ENCODE measurements around the gene CCDC188. TPM values are rescaled to one million over a fixed set of nuclear protein-coding genes. Genes with fewer than 3 reads are reported as not detected.
A peak's percentile ranks its signal among the peaks of the same experiment; 100 is the strongest.

The CCDC188 gene
- total RNA-seq, 1 experiment from 2014 or later: not detected

DNA sequence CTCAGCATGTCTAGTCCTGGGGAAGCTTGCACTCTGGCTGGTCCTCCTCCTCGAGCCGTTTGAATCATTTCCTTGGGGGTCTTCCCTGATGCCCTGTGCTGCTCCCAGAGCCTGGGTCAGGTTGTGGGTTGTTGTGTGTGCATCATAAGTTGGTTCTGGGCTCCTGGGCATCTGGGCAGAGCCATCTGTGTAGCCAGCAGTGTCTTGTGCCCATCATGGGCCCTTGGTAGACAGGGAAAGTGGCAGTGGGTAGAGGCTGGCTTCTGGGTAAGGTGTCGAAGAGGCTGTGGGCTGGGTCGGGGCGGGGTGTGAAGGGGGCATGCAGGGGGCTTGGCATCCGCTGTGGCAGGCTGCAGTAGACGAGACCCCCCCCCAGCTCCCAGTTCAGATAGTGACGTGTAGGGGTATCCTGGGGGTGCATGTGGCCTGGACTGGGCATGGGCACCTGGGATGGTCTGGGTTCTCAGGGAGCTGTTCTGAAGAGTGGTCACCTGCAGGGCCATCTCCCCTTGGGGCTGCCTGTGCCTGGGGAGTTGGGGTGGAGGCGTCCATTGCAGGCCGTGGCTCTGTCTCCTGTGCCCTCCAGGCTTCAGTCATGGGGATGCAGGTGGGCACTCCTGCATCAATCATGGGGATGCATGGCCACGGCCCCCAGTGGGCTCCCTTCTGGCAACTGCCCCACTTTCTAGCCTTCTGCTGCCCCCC is 26.6 kb downstream of the CCDC188 start (continued):
- TF ChIP-seq, protein P1, sequence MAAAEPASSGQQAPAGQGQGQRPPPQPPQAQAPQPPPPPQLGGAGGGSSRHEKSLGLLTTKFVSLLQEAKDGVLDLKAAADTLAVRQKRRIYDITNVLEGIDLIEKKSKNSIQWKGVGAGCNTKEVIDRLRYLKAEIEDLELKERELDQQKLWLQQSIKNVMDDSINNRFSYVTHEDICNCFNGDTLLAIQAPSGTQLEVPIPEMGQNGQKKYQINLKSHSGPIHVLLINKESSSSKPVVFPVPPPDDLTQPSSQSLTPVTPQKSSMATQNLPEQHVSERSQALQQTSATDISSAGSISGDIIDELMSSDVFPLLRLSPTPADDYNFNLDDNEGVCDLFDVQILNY (CRISPR knock-in tag; IDR thresholded peaks at IDR 0.05): no peak
- TF ChIP-seq GRHL2 (CRISPR knock-in tag; IDR thresholded peaks at IDR 0.05; ENCODE audit: insufficient replicate concordance, severe bottlenecking): no peak
- TF ChIP-seq, protein P2, sequence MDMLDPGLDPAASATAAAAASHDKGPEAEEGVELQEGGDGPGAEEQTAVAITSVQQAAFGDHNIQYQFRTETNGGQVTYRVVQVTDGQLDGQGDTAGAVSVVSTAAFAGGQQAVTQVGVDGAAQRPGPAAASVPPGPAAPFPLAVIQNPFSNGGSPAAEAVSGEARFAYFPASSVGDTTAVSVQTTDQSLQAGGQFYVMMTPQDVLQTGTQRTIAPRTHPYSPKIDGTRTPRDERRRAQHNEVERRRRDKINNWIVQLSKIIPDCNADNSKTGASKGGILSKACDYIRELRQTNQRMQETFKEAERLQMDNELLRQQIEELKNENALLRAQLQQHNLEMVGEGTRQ (CRISPR knock-in tag; IDR thresholded peaks at IDR 0.05): no peak

DNA sequence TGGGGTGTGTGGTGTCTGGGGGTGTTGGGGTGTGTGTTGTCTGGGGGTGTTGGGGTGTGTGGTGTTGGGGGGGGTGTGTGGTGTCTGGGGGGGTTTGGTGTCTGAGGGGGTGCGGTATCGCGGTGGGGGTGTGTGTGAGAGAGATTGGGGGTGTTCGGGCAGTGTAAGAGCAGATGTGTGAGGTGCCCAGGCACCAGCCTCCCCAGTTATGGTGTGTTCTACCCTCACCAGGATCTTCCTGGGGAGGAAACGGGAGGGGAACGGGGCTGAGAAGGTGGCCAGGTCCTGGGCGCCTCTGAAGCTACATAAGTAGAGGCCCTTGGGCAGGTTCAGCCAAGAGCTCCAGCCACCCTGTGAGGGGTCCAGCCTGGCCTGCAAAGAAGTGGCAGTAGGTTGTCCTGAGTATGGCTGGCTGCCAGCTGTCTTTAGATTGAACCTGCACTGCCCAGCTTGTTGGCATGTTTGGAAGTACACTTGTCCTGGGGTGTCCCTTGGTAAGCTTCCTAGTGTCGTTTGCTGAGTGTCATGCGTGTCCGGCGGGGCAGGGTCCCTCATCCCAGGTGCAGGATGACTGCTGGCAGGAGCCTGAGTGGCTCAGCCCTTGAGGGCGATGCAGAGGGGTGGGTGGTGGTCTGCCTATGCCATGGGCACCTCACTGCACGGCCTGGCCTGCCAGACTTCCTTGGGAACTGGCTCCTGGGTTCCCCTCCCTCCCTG is 27.3 kb downstream of the CCDC188 start:
- Mint-ChIP-seq H3K4me3 (no peak overlapping the region), H3K27ac (no peak overlapping the region), H3K27me3 (ENCODE audit: low read depth) (no peaks in the 10 kb centered on the region), H3K9me3 (no peaks in the 10 kb centered on the region), H3K36me3 (peaks cover 73% of the 10 kb centered on the region), H3K4me1 (peaks cover 12% of the 10 kb centered on the region)
- CTCF ChIA-PET: no interaction called here
- TF ChIP-seq ETV6 (CRISPR knock-in tag; IDR thresholded peaks at IDR 0.05) (no peak), ZNF138 (CRISPR knock-in tag; conservative IDR thresholded peaks at IDR 0.05) (no peak), SP1 (CRISPR knock-in tag; conservative IDR thresholded peaks at IDR 0.05) (no peak), NR1H2 (CRISPR knock-in tag; IDR thresholded peaks at IDR 0.05) (no peak), GABPB1 (CRISPR knock-in tag; IDR thresholded peaks at IDR 0.05) (no peak), CBFB (CRISPR knock-in tag; IDR thresholded peaks at IDR 0.05; ENCODE audit: low read depth) (no peak), TEAD4 (CRISPR knock-in tag; IDR thresholded peaks at IDR 0.05) (no peak), TEAD1 (CRISPR knock-in tag; IDR thresholded peaks at IDR 0.05) (no peak), ZNF219 (CRISPR knock-in tag; IDR thresholded peaks at IDR 0.05; ENCODE audit: borderline replicate concordance) (no peak), JAZF1 (CRISPR knock-in tag; IDR thresholded peaks at IDR 0.05) (no peak), MYBL2 (CRISPR knock-in tag; IDR thresholded peaks at IDR 0.05) (no peak)
- TF ChIP-seq, protein P3, sequence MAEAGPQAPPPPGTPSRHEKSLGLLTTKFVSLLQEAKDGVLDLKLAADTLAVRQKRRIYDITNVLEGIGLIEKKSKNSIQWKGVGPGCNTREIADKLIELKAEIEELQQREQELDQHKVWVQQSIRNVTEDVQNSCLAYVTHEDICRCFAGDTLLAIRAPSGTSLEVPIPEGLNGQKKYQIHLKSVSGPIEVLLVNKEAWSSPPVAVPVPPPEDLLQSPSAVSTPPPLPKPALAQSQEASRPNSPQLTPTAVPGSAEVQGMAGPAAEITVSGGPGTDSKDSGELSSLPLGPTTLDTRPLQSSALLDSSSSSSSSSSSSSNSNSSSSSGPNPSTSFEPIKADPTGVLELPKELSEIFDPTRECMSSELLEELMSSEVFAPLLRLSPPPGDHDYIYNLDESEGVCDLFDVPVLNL (CRISPR knock-in tag; IDR thresholded peaks at IDR 0.05; ENCODE audit: borderline replicate concordance, low read depth): no peak
- TF ChIP-seq, protein P4, sequence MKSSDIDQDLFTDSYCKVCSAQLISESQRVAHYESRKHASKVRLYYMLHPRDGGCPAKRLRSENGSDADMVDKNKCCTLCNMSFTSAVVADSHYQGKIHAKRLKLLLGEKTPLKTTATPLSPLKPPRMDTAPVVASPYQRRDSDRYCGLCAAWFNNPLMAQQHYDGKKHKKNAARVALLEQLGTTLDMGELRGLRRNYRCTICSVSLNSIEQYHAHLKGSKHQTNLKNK (CRISPR knock-in tag; IDR thresholded peaks at IDR 0.05): no peak
- POLR2A ChIA-PET: no interaction called here
- no peak for ATAC-seq
- DNase-seq (ENCODE audit: low spot score): no peak

GRCh38 chr22:20121856-20122415 is 28.9 kb downstream of the CCDC188 start:
- Mint-ChIP-seq H3K9me3 (no peaks in the 10 kb centered on the region), H3K36me3 (peaks cover 64% of the 10 kb centered on the region), H3K4me3 (no peak overlapping the region), H3K4me1 (peaks cover 13% of the 10 kb centered on the region), H3K27ac (peak overlapping the region; percentile 32; the same call in 1 of the 2 replicates), H3K27me3 (ENCODE audit: low read depth) (no peaks in the 10 kb centered on the region)
- ChIA-PET POLR2A (interaction anchor here (0.6 kb wide), 1 partner anchor 9 kb away, joined by 3 read pairs; no protein-coding TSS in a partner anchor), CTCF (no interaction called here)
- DNase-seq (ENCODE audit: low spot score) (no peak), ATAC-seq (no peak)
- TF ChIP-seq, protein P5, sequence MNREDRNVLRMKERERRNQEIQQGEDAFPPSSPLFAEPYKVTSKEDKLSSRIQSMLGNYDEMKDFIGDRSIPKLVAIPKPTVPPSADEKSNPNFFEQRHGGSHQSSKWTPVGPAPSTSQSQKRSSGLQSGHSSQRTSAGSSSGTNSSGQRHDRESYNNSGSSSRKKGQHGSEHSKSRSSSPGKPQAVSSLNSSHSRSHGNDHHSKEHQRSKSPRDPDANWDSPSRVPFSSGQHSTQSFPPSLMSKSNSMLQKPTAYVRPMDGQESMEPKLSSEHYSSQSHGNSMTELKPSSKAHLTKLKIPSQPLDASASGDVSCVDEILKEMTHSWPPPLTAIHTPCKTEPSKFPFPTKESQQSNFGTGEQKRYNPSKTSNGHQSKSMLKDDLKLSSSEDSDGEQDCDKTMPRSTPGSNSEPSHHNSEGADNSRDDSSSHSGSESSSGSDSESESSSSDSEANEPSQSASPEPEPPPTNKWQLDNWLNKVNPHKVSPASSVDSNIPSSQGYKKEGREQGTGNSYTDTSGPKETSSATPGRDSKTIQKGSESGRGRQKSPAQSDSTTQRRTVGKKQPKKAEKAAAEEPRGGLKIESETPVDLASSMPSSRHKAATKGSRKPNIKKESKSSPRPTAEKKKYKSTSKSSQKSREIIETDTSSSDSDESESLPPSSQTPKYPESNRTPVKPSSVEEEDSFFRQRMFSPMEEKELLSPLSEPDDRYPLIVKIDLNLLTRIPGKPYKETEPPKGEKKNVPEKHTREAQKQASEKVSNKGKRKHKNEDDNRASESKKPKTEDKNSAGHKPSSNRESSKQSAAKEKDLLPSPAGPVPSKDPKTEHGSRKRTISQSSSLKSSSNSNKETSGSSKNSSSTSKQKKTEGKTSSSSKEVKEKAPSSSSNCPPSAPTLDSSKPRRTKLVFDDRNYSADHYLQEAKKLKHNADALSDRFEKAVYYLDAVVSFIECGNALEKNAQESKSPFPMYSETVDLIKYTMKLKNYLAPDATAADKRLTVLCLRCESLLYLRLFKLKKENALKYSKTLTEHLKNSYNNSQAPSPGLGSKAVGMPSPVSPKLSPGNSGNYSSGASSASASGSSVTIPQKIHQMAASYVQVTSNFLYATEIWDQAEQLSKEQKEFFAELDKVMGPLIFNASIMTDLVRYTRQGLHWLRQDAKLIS (CRISPR knock-in tag; IDR thresholded peaks at IDR 0.05; ENCODE audit: borderline replicate concordance): no peak
- TF ChIP-seq, protein P6, sequence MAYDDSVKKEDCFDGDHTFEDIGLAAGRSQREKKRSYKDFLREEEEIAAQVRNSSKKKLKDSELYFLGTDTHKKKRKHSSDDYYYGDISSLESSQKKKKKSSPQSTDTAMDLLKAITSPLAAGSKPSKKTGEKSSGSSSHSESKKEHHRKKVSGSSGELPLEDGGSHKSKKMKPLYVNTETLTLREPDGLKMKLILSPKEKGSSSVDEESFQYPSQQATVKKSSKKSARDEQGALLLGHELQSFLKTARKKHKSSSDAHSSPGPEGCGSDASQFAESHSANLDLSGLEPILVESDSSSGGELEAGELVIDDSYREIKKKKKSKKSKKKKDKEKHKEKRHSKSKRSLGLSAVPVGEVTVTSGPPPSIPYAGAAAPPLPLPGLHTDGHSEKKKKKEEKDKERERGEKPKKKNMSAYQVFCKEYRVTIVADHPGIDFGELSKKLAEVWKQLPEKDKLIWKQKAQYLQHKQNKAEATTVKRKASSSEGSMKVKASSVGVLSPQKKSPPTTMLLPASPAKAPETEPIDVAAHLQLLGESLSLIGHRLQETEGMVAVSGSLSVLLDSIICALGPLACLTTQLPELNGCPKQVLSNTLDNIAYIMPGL (CRISPR knock-in tag; IDR thresholded peaks at IDR 0.05): no peak
- no peak for TF ChIP-seq NFE2L1 (CRISPR knock-in tag; IDR thresholded peaks at IDR 0.05)
- TF ChIP-seq, protein P4 (CRISPR knock-in tag; IDR thresholded peaks at IDR 0.05): no peak
- no peak for TF ChIP-seq MXD4 (CRISPR knock-in tag; IDR thresholded peaks at IDR 0.05; ENCODE audit: borderline replicate concordance)
- no peak for TF ChIP-seq ZNF219 (CRISPR knock-in tag; IDR thresholded peaks at IDR 0.05; ENCODE audit: borderline replicate concordance)
- no peak for TF ChIP-seq FOXP1 (CRISPR knock-in tag; IDR thresholded peaks at IDR 0.05; ENCODE audit: borderline replicate concordance)

Measured in WTC11 (cell line).